ENCODE measurements around the gene TOLLIP. TPM values are rescaled to one million over a fixed set of nuclear protein-coding genes. Genes with fewer than 3 reads are reported as not detected.

Gene TOLLIP
- total and polyA plus RNA-seq, 2 of the 4 experiments (the other 2 are of a cell fraction), result 19.7 to 42.9 TPM

DNA sequence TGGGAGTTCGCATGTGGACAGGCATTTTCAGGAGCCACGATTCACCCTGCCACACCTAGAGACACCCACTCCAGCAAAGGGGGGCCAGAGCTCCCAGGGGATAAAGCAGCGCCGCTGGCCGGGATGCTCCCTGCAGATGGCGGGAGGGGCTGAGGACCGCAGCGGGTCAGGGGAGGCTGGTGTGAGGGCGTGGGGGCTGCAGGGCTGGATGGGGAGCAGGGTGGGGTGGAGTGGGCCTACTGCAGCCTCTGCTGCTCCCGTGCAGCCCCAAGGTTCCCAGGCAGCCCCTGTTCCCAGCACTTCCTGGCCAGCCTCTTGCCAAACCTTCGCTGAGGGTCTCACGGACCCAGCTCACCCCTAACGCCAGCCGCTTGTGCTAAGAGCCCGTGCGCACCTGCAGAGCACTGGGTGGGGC lies 73.5 kb downstream of the TOLLIP start:
- H3K23ac ChIP-seq (ENCODE audit: low read depth, low read length), result no peak overlapping the region
- ChIA-PET CTCF (no interaction called here), POLR2A (ENCODE audit: unreplicated experiment) (no interaction called here)
- H4K8ac ChIP-seq (ENCODE audit: low read depth in 2 of 2, low read length in 2 of 2), result no peak overlapping the region
- no peaks in the 10 kb centered on the region; the same call in 1 of the 2 replicates for H3K27me3 ChIP-seq (ENCODE audit: control insufficient read depth, insufficient read depth, low read length)
- H3K4ac ChIP-seq (ENCODE audit: low read depth, low read length), result no peak overlapping the region
- no peak overlapping the region for H3K18ac ChIP-seq (ENCODE audit: low read depth, low read length)
- no peaks in the 10 kb centered on the region for H3K79me1 ChIP-seq (ENCODE audit: low read depth in 1 of 2, low read length in 2 of 2)
- no peak overlapping the region for H2BK5ac ChIP-seq (ENCODE audit: low read depth, low read length, poor library complexity, severe bottlenecking)
- H3K9me3 ChIP-seq (ENCODE audit: control insufficient read depth, insufficient read depth, low read length), result peaks cover 6% of the 10 kb centered on the region; the same call in 1 of the 2 replicates
- no peak overlapping the region for H3K56ac ChIP-seq (ENCODE audit: extremely low read depth, insufficient read depth, low read length)
- BruUV-seq (replicated peaks), result no TSS peak
- H3K9ac ChIP-seq (ENCODE audit: low read depth, low read length), result no peak overlapping the region
- H4K5ac ChIP-seq (ENCODE audit: low read depth, low read length), result no peak overlapping the region
- no peak overlapping the region for H3K14ac ChIP-seq (replicated peaks; ENCODE audit: low read depth, low read length)
- no peak overlapping the region for H3K27ac ChIP-seq (ENCODE audit: insufficient read depth, low read length)
- in situ Hi-C loops (cut with MboI; ENCODE audit: low sequenced_read_pairs), result no loop called here
- intact Hi-C loops (cut with micrococcal nuclease), result no loop called here
- no peak overlapping the region for H2BK15ac ChIP-seq (ENCODE audit: low read depth, low read length)
- H3K4me1 ChIP-seq (ENCODE audit: control insufficient read depth, insufficient read depth, low read length), result no peaks in the 10 kb centered on the region
- dilution Hi-C loops (cut with HindIII; ENCODE audit: low sequenced_read_pairs, unreplicated experiment), result no loop called here
- no peak overlapping the region for H2BK120ac ChIP-seq (ENCODE audit: low read depth, low read length)
- no peaks in the 10 kb centered on the region for H3K36me3 ChIP-seq (ENCODE audit: control insufficient read depth, insufficient read depth, low read length)
- WGBS, 2 experiments (ENCODE audit: extremely low coverage in 2 of 2, insufficient read length in 1 of 2), result 77% methylated on average over 7 of the region's 16 CpGs; no CpG with 5 or more reads in 1 of the 2 experiments
- H3K4me2 ChIP-seq (ENCODE audit: low read depth, low read length), result no peak overlapping the region
- no peak overlapping the region for H2AFZ ChIP-seq (replicated peaks; ENCODE audit: low read length, poor library complexity)
- H2AK5ac ChIP-seq (ENCODE audit: low read depth, low read length), result no peak overlapping the region
- DNase-seq (no peak), ATAC-seq (ENCODE audit: low read depth) (no peak)
- no peak overlapping the region for H3K4me3 ChIP-seq (ENCODE audit: insufficient read depth, low read depth, low read length)
- H4K20me1 ChIP-seq (ENCODE audit: insufficient read depth, low read length), result no peaks in the 10 kb centered on the region; the same call in 1 of the 2 replicates
- no peak overlapping the region for H2BK20ac ChIP-seq (ENCODE audit: low read depth, low read length)
- no peak overlapping the region for H2AK9ac ChIP-seq (replicated peaks; ENCODE audit: low read depth, low read length, poor library complexity)
- TF ChIP-seq RAD21 (IDR thresholded peaks at IDR 0.05; ENCODE audit: low read length) (no peak), MAFK (IDR thresholded peaks at IDR 0.05; ENCODE audit: low read depth, low read length) (no peak), NFE2L2 (IDR thresholded peaks at IDR 0.05; ENCODE audit: low read depth, low read length) (no peak), POLR2A (IDR thresholded peaks at IDR 0.05; ENCODE audit: low read depth, low read length) (no peak), CEBPB (IDR thresholded peaks at IDR 0.05; ENCODE audit: low read depth, low read length) (no peak), MXI1 (IDR thresholded peaks at IDR 0.05; ENCODE audit: borderline replicate concordance, low read depth, low read length) (no peak), CHD1 (IDR thresholded peaks at IDR 0.05; ENCODE audit: low read depth, low read length) (no peak), SMC3 (IDR thresholded peaks at IDR 0.05; ENCODE audit: low read depth, low read length) (no peak), RCOR1 (IDR thresholded peaks at IDR 0.05; ENCODE audit: insufficient replicate concordance, low read length) (no peak), BHLHE40 (IDR thresholded peaks at IDR 0.05; ENCODE audit: low read depth, low read length) (no peak), MAZ (IDR thresholded peaks at IDR 0.05; ENCODE audit: borderline replicate concordance, low read depth, low read length) (no peak), RFX5 (IDR thresholded peaks at IDR 0.05; ENCODE audit: low read depth, low read length) (no peak), FOS (IDR thresholded peaks at IDR 0.05; ENCODE audit: low read depth, low read length) (no peak)
- TF ChIP-seq, protein P1, sequence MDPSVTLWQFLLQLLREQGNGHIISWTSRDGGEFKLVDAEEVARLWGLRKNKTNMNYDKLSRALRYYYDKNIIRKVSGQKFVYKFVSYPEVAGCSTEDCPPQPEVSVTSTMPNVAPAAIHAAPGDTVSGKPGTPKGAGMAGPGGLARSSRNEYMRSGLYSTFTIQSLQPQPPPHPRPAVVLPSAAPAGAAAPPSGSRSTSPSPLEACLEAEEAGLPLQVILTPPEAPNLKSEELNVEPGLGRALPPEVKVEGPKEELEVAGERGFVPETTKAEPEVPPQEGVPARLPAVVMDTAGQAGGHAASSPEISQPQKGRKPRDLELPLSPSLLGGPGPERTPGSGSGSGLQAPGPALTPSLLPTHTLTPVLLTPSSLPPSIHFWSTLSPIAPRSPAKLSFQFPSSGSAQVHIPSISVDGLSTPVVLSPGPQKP (IDR thresholded peaks at IDR 0.05; ENCODE audit: borderline replicate concordance, low read depth, low read length), result no peak
- TF ChIP-seq, protein P2, sequence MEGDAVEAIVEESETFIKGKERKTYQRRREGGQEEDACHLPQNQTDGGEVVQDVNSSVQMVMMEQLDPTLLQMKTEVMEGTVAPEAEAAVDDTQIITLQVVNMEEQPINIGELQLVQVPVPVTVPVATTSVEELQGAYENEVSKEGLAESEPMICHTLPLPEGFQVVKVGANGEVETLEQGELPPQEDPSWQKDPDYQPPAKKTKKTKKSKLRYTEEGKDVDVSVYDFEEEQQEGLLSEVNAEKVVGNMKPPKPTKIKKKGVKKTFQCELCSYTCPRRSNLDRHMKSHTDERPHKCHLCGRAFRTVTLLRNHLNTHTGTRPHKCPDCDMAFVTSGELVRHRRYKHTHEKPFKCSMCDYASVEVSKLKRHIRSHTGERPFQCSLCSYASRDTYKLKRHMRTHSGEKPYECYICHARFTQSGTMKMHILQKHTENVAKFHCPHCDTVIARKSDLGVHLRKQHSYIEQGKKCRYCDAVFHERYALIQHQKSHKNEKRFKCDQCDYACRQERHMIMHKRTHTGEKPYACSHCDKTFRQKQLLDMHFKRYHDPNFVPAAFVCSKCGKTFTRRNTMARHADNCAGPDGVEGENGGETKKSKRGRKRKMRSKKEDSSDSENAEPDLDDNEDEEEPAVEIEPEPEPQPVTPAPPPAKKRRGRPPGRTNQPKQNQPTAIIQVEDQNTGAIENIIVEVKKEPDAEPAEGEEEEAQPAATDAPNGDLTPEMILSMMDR (conservative IDR thresholded peaks at IDR 0.05; ENCODE audit: low read depth, low read length), result no peak
- TF ChIP-seq, protein P3, sequence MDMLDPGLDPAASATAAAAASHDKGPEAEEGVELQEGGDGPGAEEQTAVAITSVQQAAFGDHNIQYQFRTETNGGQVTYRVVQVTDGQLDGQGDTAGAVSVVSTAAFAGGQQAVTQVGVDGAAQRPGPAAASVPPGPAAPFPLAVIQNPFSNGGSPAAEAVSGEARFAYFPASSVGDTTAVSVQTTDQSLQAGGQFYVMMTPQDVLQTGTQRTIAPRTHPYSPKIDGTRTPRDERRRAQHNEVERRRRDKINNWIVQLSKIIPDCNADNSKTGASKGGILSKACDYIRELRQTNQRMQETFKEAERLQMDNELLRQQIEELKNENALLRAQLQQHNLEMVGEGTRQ (IDR thresholded peaks at IDR 0.05; ENCODE audit: low read depth, low read length), result no peak
- no peak overlapping the region for H4K91ac ChIP-seq (ENCODE audit: insufficient read depth, low read depth, low read length)
- H3K9me1 ChIP-seq (ENCODE audit: insufficient read depth, low read length), result no peaks in the 10 kb centered on the region

Data from IMR-90 (cell line).